ENCODE results near the gene NAV1. TPM values are rescaled to one million over a fixed set of nuclear protein-coding genes. Genes with fewer than 3 reads are reported as not detected.

Gene NAV1
- total and polyA plus RNA-seq, 2 donors (not counting 3 experiments of a cell fraction or from before 2014, with no cell fraction given), result 19.9 to 138 TPM

- FAIRE-seq, result no peak
- no peaks in the 10 kb centered on the region for H3K27me3 ChIP-seq (ENCODE audit: control insufficient read depth in 2 of 2, insufficient read depth in 2 of 2, low read length in 2 of 2)
- no peak for TF ChIP-seq MYC (IDR thresholded peaks at IDR 0.05; ENCODE audit: low read depth, low read length)
- TF ChIP-seq POLR2AphosphoS5 (IDR thresholded peaks at IDR 0.05; ENCODE audit: insufficient read depth, low read depth, low read length), result no peak
- no peak for TF ChIP-seq JUN (IDR thresholded peaks at IDR 0.05; ENCODE audit: borderline replicate concordance, insufficient read depth, insufficient read length, low read depth)
- no peak for TF ChIP-seq GATA2 (IDR thresholded peaks at IDR 0.05; ENCODE audit: insufficient read depth, insufficient read length, low read depth, low read length)
- no peak for TF ChIP-seq EZH2 (IDR thresholded peaks at IDR 0.05; ENCODE audit: borderline replicate concordance, low read depth, low read length, severe bottlenecking)
- no peak for TF ChIP-seq CTCF (IDR thresholded peaks at IDR 0.05; ENCODE audit: extremely low read depth in 1 of 2, insufficient read depth in 1 of 2, low read depth in 1 of 2, low read length in 2 of 2)
- no peak for TF ChIP-seq FOS (IDR thresholded peaks at IDR 0.05; ENCODE audit: borderline replicate concordance, insufficient read depth, low read length)
- no peak for TF ChIP-seq POLR2A (IDR thresholded peaks at IDR 0.05; ENCODE audit: low read depth, low read length)
- no peak for TF ChIP-seq MAX (IDR thresholded peaks at IDR 0.05; ENCODE audit: insufficient read depth, insufficient read length)
- no peak overlapping the region for H3K4me3 ChIP-seq (replicated peaks in 1 of 3; ENCODE audit: insufficient read depth in 1 of 3, low read depth in 1 of 3, low read length in 3 of 3)
- BruUV-seq (replicated peaks), result no TSS peak
- intact Hi-C loops (cut with micrococcal nuclease) (no loop called here), dilution Hi-C loops (cut with MboI; ENCODE audit: extremely low pct_ligation_motif_present, low sequenced_read_pairs) (loop anchor here (25.0 kb wide), 1 partner anchor 158 kb away; no protein-coding TSS in a partner anchor)
- no peak overlapping the region for H3K9ac ChIP-seq (replicated peaks; ENCODE audit: extremely low read depth, insufficient read depth, low read length)
- no peak overlapping the region for H2AFZ ChIP-seq (ENCODE audit: low read depth, low read length)
- no peaks in the 10 kb centered on the region for H4K20me1 ChIP-seq (replicated peaks; ENCODE audit: control insufficient read depth, extremely low read depth, insufficient read depth, low read length)
- H3K27ac ChIP-seq (ENCODE audit: insufficient read depth, low read depth, low read length), result no peak overlapping the region
- H3K36me3 ChIP-seq (ENCODE audit: control insufficient read depth in 2 of 2, extremely low read depth in 1 of 2, insufficient read depth in 2 of 2, low read length in 2 of 2), result no peaks in the 10 kb centered on the region
- H3K4me2 ChIP-seq (ENCODE audit: insufficient read depth, low read length), result no peak overlapping the region
- peaks cover 93% of the 10 kb centered on the region for H3K79me2 ChIP-seq (ENCODE audit: control insufficient read depth, insufficient read depth, low read length)
- H3K9me1 ChIP-seq (replicated peaks; ENCODE audit: control insufficient read depth, extremely low read depth, insufficient read depth, low read length), result no peaks in the 10 kb centered on the region
- peaks cover 55% of the 10 kb centered on the region for H3K4me1 ChIP-seq (ENCODE audit: control insufficient read depth, extremely low read depth, insufficient read depth, low read length)
- CTCF ChIA-PET, result interaction anchor here (1.0 to 9.5 kb wide), 3 partner anchors 14 to 238 kb away, joined by 3 to 91 read pairs (median 4); no protein-coding TSS in a partner anchor
- no peaks in the 10 kb centered on the region for H3K9me3 ChIP-seq (replicated peaks; ENCODE audit: control insufficient read depth, insufficient read depth, low read length)
- DNase-seq (ENCODE audit: low read depth, low spot score), result no peak
- POLR2A ChIA-PET, result no interaction called here
Measured at GRCh38 chr1:201554190-201554600, 15.3 kb downstream of the NAV1 start.
